Measurements from ENCODE around the gene THSD4.

- no peak for TF ChIP-seq CTCF (IDR thresholded peaks at IDR 0.05)
- TF ChIP-seq POLR2AphosphoS5 (IDR thresholded peaks at IDR 0.05), result no peak
- TF ChIP-seq POLR2A (IDR thresholded peaks at IDR 0.05), result no peak
- TF ChIP-seq EP300 (IDR thresholded peaks at IDR 0.05), result no peak
Observed at GRCh38 chr15:71538181-71538580, 422.9 kb downstream of the THSD4 start.

All from upper lobe of left lung (tissue), 4 donors.